Brain pericyte (primary cell): ENCODE results near the gene MIX23.

Experiments
- DNase-seq: peaks from one replicate; pipeline ENCODE4 v3.0.0-alpha.2; 2012; ENCODE audit warnings: low read depth, low spot score

MIX23 gene

GRCh38 chr3:122351612-122352011 is 31.4 kb downstream of the MIX23 start:
- no peak for DNase-seq

- no peak for DNase-seq
These were observed 32.1 kb downstream of the MIX23 start for GRCh38 chr3:122350814-122351418.

GRCh38 chr3:122349171-122349570 is 33.9 kb downstream of the MIX23 start:
- DNase-seq = no peak

- DNase-seq = no peak
These were observed 39.4 kb downstream of the MIX23 start for GRCh38 chr3:122343654-122344053.

GRCh38 chr3:122342803-122343202 is 40.2 kb downstream of the MIX23 start:
- no peak for DNase-seq

GRCh38 chr3:122332551-122332950 is 50.5 kb downstream of the MIX23 start:
- DNase-seq = no peak

DNA sequence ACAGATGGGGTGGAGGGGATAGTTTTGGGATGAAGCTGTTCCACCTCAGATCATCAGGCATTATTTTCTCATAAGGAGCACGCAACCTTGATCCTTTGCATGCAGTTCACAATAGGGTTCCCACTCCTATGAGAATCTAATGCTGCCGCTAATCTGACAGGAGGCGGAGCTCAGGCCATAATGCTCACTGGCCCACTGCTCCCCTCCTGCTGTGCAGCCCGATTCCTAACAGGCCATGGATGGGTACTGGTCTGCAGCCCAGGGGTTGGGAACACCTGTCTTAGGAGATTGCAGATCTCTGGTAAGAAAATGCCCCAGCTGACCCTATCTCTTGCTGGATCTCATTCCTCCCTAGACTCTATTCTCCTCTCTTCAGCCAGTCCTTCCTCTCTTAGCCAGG is 51.1 kb downstream of the MIX23 start:
- DNase-seq = no peak

DNA sequence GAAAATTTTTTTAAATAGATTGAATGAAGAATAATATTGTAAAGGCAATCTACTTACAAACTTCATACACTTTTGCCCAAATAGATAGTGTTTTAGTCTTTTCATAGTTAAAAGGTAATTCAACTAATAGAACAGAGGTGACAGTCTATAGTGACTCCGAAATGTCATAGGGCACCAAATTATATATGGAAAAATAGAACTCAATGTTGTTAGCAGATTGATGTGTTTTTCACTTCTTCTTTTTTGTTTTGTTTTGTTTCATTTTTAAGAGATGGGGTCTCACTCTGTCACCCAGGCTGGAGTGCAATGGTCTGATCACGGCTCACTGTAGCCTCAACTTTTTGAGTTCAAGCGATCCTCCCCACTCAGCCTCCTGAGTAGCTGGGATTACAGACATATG is 57.3 kb downstream of the MIX23 start:
- DNase-seq = no peak

DNA sequence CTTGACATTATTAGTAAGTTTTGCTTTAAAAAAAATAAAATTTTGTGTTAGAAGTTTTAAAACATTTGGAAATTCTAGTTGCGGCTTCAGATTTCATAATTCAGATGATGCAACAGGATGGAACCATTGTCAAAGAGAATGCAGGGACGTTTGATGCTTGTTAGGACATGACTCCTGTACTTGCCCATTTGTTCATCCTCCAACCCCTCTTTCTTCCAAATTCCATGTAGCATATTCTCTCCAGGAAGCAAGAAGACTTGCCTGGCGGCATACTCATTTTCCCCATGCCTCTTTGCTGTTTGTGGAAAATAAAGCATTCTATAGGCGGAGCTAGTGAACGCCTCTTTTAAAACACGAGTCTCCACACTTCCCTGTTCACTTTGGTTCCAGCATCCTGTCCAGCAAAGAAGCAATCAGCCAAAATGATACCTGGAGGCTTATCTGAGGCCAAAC is 58.1 kb downstream of the MIX23 start, which contains the start of gene CSTA:
Gene CSTA (plus strand): TSS at position 378 of the 453 bp plus-strand sequence. CDS start 45 bp downstream, at position 423.
- DNase-seq = no peak

DNA sequence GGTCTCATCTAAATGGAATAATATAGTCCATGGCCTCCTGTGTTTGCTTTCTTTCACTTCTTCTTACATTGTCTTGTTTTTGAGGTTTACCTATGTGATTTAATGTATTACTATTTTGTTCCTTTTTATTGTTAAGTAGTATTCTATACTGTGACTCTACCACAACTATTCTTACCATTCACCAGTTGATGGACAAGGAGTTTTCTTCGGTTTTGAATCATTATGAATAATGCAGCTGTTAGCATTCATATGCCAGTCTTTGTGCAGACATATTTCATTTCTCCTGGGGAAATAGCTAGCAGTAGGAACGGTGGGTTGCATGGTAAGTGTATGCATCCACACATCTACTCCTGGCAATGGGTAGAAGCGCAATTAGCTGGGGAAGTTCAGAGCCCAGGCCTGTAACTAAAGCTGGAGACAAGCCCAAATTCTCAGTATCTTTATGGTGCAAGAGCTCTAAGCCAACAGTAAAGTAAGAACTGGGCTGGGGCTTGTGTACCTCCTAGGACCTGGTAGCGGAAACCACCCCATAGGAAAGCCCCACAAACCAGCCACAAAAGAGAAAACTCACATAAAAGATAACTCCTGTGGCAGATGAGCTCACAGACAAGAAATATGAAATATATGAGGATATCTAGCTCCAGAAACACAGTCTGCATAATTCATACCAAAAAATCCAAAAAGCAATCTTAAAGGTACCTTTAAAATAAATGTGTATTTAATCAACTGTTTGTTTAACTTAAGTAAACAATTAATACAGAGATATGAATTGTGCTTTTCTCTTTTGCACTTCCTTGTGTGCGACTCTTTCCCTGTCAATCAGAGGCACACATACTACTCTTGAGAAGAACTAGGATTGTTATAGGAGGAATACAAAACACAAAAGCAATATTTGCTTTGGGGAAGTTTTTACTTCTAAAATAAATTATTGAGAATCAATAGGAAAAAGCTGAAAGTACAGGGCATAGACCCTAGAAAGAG is 60.6 kb downstream of the MIX23 start:
- DNase-seq = no peak

DNA sequence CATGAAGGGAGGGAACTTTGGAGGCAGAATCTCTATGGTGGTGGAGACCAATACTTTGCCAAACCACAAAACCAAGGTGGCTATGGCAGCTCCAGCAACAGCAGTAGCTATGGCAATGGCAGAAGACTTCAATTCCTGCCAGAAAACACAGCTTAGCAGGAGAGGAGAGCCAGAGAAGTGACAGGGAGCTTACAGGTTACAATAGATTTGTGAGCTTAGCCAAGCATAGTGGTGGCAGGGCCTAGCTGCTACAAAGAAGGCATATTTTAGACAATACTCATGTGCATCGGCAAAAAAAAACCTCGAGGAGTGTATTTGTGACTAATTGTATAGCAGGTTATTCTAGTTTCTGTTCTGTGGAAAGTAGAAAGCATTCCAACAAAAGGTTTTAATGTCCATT is 64.4 kb downstream of the MIX23 start:
- DNase-seq = no peak

GRCh38 chr3:122316368-122316767 is 66.7 kb downstream of the MIX23 start:
- no peak for DNase-seq

GRCh38 chr3:122315619-122316018 is 67.4 kb downstream of the MIX23 start:
- no peak for DNase-seq

GRCh38 chr3:122314228-122314876 is 68.7 kb downstream of the MIX23 start:
- DNase-seq = no peak

DNA sequence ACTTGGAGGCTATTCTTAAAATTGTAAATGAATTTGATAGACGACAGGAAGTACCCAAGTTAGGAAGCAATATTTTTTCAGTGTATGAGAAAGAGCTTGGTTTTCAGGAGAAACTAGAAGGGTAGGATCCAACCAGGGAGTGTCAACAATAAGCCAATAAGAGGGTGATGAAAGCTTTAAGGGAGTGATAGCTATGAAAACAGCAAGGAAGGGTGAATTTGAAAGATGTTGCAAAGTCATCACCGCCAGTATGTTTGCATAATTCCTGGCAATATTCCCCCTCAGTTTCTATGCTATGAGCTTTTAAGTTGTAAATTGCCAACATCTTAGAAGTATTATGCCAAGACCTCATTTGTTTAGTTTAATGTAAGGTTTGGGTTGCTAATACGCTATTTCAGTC is 69.8 kb downstream of the MIX23 start:
- DNase-seq = no peak

- DNase-seq = no peak
These were observed 70.2 kb downstream of the MIX23 start for GRCh38 chr3:122312826-122313225.

DNA sequence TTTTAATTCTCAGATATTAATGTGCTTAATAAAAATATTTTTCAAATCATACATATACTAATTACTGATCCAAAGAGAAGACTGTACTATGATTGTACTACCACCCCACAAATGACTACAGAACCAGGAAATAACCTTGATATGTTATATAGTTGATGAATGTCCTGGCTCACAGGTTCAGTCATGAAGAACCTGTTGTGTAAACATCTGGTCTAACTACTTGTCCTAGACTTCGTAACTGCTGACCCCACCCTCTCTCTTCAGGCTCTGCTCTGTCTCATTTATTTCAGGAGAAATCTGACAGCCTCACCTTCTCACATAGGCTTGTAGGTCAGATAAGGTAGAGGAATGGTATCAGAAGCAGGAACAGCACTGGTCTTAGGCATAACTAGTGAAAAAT is 72.7 kb downstream of the MIX23 start:
- no peak for DNase-seq
